ENCODE data around the gene ELK4.

Gene ELK4

DNA sequence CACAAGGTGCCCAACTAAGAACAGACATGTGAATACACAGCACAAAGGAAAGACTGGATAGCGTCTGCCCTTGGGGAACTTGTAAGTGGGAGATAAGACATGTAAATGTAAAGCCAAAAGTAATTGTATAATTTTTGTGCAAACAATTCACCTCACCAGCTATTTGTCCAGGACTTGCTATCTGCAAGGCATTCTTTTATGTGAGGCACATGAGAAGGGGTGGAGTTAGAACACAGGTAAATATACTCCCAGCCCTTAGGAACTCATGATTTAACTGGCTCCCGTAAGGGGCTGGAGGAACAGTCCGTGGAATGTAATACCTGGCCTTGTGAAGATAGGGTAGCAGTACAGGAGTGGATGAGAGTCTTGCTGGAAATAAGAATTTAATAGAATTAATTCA is 66.0 kb downstream of the ELK4 start:
- TF ChIP-seq YY1 (IDR thresholded peaks at IDR 0.05; ENCODE audit: low read depth), result no peak
- TF ChIP-seq RAD21 (IDR thresholded peaks at IDR 0.05; ENCODE audit: low read depth), result no peak
- TF ChIP-seq, protein P1, sequence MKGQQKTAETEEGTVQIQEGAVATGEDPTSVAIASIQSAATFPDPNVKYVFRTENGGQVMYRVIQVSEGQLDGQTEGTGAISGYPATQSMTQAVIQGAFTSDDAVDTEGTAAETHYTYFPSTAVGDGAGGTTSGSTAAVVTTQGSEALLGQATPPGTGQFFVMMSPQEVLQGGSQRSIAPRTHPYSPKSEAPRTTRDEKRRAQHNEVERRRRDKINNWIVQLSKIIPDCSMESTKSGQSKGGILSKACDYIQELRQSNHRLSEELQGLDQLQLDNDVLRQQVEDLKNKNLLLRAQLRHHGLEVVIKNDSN (IDR thresholded peaks at IDR 0.05), result no peak
- TF ChIP-seq TEAD4 (IDR thresholded peaks at IDR 0.05), result no peak
- no peak for TF ChIP-seq EGR1 (IDR thresholded peaks at IDR 0.05)
- TF ChIP-seq CEBPB (IDR thresholded peaks at IDR 0.05), result no peak
- no peak for TF ChIP-seq ZBTB7A (IDR thresholded peaks at IDR 0.05; ENCODE audit: low read depth)
- TF ChIP-seq FOXM1 (IDR thresholded peaks at IDR 0.05; ENCODE audit: borderline replicate concordance, low read depth), result no peak
- TF ChIP-seq TAF1 (IDR thresholded peaks at IDR 0.05; ENCODE audit: low read depth), result no peak
- TF ChIP-seq EP300 (IDR thresholded peaks at IDR 0.05; ENCODE audit: borderline replicate concordance), result no peak
- TF ChIP-seq, protein P2, sequence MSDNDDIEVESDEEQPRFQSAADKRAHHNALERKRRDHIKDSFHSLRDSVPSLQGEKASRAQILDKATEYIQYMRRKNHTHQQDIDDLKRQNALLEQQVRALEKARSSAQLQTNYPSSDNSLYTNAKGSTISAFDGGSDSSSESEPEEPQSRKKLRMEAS (IDR thresholded peaks at IDR 0.05), result no peak
- TF ChIP-seq TCF12 (IDR thresholded peaks at IDR 0.05; ENCODE audit: low read depth), result no peak
- TF ChIP-seq, protein P3, sequence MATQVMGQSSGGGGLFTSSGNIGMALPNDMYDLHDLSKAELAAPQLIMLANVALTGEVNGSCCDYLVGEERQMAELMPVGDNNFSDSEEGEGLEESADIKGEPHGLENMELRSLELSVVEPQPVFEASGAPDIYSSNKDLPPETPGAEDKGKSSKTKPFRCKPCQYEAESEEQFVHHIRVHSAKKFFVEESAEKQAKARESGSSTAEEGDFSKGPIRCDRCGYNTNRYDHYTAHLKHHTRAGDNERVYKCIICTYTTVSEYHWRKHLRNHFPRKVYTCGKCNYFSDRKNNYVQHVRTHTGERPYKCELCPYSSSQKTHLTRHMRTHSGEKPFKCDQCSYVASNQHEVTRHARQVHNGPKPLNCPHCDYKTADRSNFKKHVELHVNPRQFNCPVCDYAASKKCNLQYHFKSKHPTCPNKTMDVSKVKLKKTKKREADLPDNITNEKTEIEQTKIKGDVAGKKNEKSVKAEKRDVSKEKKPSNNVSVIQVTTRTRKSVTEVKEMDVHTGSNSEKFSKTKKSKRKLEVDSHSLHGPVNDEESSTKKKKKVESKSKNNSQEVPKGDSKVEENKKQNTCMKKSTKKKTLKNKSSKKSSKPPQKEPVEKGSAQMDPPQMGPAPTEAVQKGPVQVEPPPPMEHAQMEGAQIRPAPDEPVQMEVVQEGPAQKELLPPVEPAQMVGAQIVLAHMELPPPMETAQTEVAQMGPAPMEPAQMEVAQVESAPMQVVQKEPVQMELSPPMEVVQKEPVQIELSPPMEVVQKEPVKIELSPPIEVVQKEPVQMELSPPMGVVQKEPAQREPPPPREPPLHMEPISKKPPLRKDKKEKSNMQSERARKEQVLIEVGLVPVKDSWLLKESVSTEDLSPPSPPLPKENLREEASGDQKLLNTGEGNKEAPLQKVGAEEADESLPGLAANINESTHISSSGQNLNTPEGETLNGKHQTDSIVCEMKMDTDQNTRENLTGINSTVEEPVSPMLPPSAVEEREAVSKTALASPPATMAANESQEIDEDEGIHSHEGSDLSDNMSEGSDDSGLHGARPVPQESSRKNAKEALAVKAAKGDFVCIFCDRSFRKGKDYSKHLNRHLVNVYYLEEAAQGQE (IDR thresholded peaks at IDR 0.05; ENCODE audit: low read depth), result no peak
- TF ChIP-seq CREB1 (IDR thresholded peaks at IDR 0.05; ENCODE audit: low read depth), result no peak
- no peak for TF ChIP-seq NFIC (IDR thresholded peaks at IDR 0.05)

DNA sequence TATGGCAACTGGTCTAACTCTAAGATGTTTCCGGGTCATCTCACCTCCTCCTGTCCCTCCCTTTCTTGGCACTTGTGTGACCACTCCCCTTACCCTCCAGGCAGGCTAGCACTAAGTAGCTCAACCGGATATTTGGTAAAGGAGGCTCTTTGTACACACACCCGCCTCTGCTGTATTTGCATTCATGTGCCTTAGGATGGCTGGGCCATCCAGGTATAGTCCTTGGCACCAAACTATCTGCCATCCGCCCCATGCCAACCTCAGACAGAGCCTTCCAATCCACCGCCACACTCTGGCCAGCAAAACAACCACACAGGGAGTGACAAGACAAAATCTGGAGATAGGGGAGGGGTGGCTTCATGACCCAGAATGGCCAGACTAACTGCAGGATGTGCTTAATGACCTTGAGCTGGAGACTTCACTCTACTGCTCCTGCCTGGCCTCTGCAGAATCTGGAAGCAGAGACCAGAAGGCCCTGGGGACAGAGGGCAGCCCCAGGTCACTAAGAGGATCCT is 67.8 kb downstream of the ELK4 start:
- TF ChIP-seq, protein P2 (IDR thresholded peaks at IDR 0.05), result no peak
- TF ChIP-seq EGR1 (IDR thresholded peaks at IDR 0.05), result no peak

DNA sequence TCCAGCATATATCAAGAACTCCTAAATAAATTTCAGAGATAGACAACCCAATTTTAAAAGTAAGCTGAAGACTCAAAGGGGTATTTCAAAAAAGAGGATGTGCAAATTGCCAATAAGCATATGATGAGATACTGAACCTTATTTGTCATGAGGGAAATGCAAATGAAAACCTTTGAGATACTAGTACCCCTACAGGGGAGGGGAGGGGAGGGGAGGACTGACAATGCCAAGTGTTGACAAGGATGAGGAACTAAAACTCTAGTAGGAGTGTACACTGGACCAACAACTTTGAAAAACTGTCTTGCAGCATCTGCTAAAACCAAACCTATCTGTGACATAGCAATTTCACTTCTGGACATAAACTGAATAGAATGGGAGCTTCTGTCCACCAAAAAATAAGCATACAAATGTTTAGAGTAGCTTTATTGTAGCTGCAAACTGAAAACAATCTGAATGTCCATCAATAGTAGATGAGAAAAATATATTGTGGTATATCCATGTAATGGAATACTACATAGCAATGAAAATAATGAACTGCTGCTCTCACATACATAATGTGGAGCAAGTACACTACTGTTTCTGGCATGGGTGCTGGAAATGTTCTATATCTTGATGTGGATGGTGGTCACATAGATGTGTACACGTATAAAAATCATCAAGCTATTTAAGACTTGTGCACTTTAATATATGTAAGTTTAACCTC is 70.2 kb downstream of the ELK4 start:
- TF ChIP-seq, protein P1 (IDR thresholded peaks at IDR 0.05), result no peak
- no peak for TF ChIP-seq YY1 (IDR thresholded peaks at IDR 0.05; ENCODE audit: low read depth)
- TF ChIP-seq, protein P2 (IDR thresholded peaks at IDR 0.05), result no peak
- TF ChIP-seq RAD21 (IDR thresholded peaks at IDR 0.05; ENCODE audit: low read depth), result no peak
- TF ChIP-seq, protein P3 (IDR thresholded peaks at IDR 0.05; ENCODE audit: low read depth), result no peak
- no peak for TF ChIP-seq TEAD4 (IDR thresholded peaks at IDR 0.05)
- TF ChIP-seq TCF12 (IDR thresholded peaks at IDR 0.05; ENCODE audit: low read depth), result no peak
- no peak for TF ChIP-seq NFIC (IDR thresholded peaks at IDR 0.05)
- no peak for TF ChIP-seq FOXM1 (IDR thresholded peaks at IDR 0.05; ENCODE audit: borderline replicate concordance, low read depth)
- no peak for TF ChIP-seq CEBPB (IDR thresholded peaks at IDR 0.05)
- TF ChIP-seq TAF1 (IDR thresholded peaks at IDR 0.05; ENCODE audit: low read depth), result no peak
- no peak for TF ChIP-seq EGR1 (IDR thresholded peaks at IDR 0.05)
- TF ChIP-seq ZBTB7A (IDR thresholded peaks at IDR 0.05; ENCODE audit: low read depth), result no peak
- no peak for TF ChIP-seq CREB1 (IDR thresholded peaks at IDR 0.05; ENCODE audit: low read depth)
- no peak for TF ChIP-seq EP300 (IDR thresholded peaks at IDR 0.05; ENCODE audit: borderline replicate concordance)

Data from Ishikawa (cell line).